Activated T-cell treated with anti-CD3 and anti-CD28 coated beads for 4 hours (primary cell): ENCODE measurements around the gene PLPP2.

Experiments
- DNase-seq: peaks from one replicate; pipeline ENCODE4 v3.0.0-alpha.2; 2020

The PLPP2 gene

GRCh38 chr19:313988-314815 lies 23.0 kb upstream of the PLPP2 start:
- DNase-seq: no peak

DNA sequence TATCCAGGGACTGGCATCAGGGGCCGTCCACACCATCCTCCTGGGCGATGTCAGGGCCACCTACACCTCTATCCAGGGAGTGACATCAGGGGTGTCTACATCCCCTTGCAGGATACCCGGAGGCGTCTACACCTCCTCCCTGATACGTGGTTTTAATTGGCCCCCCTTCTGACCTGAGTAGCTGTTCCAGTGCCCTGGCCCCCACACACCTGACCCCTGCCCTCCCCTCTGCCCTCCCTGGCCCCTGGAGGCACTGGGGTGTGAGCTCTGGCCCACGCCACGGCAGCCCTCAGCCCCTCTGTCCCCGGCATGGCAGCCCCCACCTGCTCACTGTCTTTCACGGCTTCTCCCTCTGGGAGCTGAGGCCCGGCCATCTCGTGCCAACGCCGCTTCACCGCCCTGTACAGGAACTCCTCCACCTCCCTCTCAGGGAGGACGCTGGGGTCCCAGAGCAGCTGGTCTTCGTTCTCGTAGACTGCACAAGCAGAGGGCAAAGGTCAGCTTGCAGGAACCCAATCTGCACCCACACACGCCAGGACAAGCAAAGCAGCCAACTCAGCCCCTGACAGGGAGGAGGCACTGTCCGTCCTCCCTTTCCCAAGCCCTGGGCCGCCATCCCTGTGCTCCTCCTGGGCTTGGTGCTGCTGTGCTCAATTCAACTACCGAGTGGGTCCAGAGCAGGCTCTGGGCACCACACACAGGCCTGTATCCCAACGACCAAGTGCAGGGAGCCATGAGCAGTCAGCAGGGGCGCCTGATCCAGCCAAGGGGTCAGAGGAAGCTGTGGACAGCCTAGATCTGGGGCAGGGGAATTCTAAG lies 22.2 kb upstream of the PLPP2 start:
- no peak for DNase-seq

- DNase-seq: no peak
Observed at GRCh38 chr19:311813-312261, 20.6 kb upstream of the PLPP2 start.

GRCh38 chr19:310781-311496 lies 19.7 kb upstream of the PLPP2 start:
- DNase-seq: no peak

GRCh38 chr19:310141-310651 lies 19.0 kb upstream of the PLPP2 start:
- DNase-seq: no peak

- no peak for DNase-seq
Observed at GRCh38 chr19:309206-309565, 18.0 kb upstream of the PLPP2 start.

GRCh38 chr19:308471-309205 lies 17.4 kb upstream of the PLPP2 start:
- DNase-seq: no peak

- no peak for DNase-seq
Observed at GRCh38 chr19:307793-308420, 16.7 kb upstream of the PLPP2 start.

DNA sequence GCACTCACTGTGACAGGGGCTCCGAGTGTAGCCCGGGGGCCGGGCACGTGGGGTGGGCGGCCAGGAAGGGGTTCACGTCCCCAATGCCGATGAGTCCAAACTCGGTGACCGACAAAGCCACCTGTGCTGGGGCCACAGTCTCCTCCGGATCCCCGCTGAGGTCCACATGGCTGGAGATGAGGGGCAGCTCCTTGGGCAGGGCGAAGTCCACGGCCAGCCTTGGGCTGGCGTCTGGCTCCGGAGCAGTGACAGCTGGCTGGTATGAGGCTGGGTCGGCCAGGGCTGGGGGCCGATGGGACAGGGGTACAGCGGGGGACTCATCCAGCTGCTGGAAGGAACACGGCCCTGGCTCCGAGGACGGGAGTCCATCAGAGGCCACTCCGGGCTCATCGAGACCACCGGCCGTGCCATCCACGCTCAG lies 15.9 kb upstream of the PLPP2 start:
- DNase-seq: no peak

GRCh38 chr19:306151-306900 lies 15.1 kb upstream of the PLPP2 start:
- DNase-seq: no peak

DNA sequence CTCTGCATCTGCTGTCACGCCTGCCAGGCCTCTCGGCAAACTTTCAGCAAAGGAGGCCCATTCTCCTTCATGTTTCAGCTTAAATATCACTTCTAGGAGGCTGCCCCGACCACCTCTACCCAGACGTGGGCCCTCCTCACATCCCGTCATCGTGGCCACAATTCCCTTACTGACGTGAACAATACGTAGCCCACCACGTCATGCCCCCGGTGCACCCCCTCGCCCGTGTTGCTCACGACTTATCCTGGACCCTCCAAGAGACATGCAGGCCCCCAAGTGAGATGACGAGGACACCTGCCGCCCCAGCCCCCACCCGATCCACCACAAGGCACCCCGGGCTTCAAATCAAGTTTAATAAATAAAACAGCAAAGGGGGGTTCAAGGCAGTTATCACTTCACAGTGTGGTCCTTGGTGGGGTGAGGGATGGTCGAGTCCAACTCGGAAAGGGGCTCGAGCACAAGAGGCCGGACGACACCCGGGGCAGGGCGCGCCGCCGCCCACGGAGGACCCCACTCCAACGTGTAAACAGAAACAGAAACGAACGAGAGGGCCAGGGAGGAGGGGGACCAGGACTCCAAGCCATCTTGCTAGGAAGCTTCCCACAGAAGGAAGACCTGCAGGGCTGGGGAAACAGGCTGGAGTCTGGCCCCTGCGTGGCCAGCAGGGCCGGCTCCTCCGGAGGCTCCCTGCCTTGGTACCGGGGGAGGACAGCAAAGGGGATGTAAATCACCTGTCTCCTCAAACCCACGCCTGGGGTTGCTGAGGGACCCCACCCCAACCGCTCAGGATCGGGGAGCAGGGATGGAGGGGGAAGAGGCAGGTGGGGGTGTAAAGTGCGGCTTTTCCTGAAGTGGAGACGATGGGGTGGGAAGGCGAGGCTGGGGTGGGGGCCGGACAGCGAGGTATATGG lies 14.3 kb upstream of the PLPP2 start:
- no peak for DNase-seq

- DNase-seq: no peak
Observed at GRCh38 chr19:296476-297225, 5.4 kb upstream of the PLPP2 start.

DNA sequence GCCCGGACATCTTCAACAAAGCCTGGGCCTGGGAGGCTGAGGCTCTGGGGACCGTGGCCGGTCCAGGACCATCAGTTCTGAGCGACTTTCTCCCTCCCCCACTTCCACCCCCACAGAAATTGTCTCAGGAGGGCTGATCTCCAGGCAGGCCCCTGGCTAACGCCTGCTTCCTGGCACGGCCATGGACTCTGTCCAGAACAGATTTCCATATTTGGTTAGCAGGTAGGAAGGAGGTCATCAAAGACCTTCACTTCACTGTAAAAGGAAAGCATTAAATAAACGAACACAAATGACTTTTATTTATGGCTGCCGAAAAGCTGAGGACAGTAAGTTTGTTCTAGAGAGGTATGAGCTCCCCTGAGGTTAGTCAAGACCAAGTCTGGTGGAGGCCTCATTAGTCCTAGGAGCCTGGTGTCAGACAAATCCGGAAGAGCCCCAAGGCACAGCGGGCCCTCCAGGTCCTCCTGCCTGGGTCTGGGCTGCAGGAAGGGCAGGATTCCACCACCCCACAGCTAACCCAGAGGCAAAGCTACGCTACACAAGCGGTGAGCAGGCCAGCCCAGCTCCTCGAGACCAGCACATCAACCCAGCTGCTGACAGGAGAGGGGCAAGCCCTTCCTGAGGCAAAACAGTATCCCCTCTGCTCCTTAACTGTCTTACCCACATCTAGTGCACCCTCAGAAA lies 4.6 kb upstream of the PLPP2 start:
- DNase-seq: no peak

DNA sequence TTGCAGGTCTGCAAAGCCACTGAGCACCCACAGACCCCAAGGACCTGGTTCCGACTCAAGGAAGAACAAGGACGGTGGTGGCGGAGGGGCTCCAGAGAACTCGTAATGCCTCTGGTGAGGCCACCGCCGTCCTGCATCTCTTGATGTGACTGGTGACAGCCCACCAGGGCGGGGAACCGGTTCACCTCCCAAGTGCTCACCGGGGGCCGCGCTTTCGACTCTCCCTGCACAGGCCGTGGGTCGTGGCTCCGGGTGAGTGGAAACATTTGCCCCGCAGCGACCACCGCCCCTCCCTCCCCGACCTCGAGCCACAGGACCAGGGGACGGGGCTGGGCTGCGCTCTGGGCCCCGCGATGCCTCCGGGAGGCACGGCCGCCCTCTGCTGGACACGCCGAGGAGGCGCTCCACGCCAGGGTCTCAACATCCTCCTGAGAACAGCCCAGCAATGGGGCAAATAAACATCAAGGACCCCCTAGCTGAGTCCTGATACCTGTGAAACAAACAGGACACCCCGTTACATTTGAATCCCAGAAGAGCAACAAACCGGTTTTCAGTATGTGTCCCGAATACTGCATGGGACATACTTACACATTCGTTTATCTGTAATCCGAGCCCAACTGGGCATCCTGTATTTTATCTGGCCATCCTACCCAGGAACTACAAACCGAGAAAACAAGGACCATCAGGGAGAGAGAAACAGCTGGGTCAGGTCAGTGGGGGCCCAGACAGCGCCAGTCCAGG lies 3.9 kb upstream of the PLPP2 start:
- peak; percentile 29 for DNase-seq

DNA sequence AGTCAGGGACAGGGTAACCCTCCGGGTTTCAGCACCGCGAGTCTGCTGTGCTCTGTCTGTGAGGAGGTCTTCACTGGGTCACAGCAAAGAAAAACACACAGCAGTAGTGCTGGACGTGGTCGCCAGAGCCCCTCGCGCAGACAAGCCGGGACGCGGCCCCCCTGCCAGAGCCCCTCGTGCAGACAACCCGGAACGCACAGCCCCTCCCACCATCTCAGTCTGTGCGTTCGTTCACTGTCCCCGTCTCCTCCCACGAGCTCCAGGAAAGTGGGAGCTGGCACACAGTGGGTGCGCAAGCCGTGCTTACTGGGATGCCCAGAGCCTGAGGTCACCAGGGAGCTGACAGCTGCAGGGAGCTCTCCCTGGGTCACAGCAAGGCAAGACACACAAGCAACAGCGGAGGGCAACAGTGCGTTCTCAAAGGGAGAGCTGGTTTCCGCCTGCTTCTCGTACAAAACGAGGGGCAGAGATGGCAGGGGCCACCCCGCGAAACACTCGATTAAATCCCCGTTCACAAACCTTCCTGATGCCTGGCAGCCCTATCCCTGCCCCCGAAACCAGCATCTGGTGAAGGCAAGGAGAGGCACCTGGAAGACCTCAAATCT lies 3.2 kb upstream of the PLPP2 start:
- DNase-seq: no peak

GRCh38 chr19:293436-294110 lies 2.4 kb upstream of the PLPP2 start:
- DNase-seq: no peak

- no peak for DNase-seq
Observed at GRCh38 chr19:292951-293350, 1.7 kb upstream of the PLPP2 start.
